HG03025 (cell line): ENCODE data around the gene JARID2.

Experiments
- ATAC-seq: cut with Tn5 transposase; IDR thresholded peaks from one replicate; pipeline ENCODE4 v1.9.1; 2021; ENCODE audit warnings: mild to moderate bottlenecking, moderate library complexity; ENCODE audit not compliant: unreplicated experiment, low FRiP score

JARID2 gene

GRCh38 chr6:15245361-15246216, at the start of gene JARID2:
JARID2 (plus strand) TSS chr6:15246069; CDS start chr6:15246540, 471 bp downstream.
- ATAC-seq, result peak; percentile 46

GRCh38 chr6:15200087-15200486, 45.8 kb upstream of the JARID2 start:
- ATAC-seq, result no peak

- no peak for ATAC-seq
These were observed 40.5 kb upstream of the JARID2 start for GRCh38 chr6:15205321-15205720.

GRCh38 chr6:15206887-15207286, 39.0 kb upstream of the JARID2 start:
- no peak for ATAC-seq

GRCh38 chr6:15207923-15208322, 37.9 kb upstream of the JARID2 start:
- ATAC-seq, result no peak

- no peak for ATAC-seq
These were observed 31.9 kb upstream of the JARID2 start for GRCh38 chr6:15213838-15214400.

GRCh38 chr6:15218401-15218800, 27.5 kb upstream of the JARID2 start:
- ATAC-seq, result no peak

- ATAC-seq, result no peak
These were observed 25.8 kb upstream of the JARID2 start for GRCh38 chr6:15220062-15220461.

- ATAC-seq, result no peak
These were observed 18.0 kb upstream of the JARID2 start for GRCh38 chr6:15227827-15228318.

- ATAC-seq, result no peak
These were observed 15.0 kb upstream of the JARID2 start for GRCh38 chr6:15230827-15231226.

GRCh38 chr6:15232836-15233510, 12.9 kb upstream of the JARID2 start:
- no peak for ATAC-seq

GRCh38 chr6:15234068-15234758, 11.7 kb upstream of the JARID2 start:
- ATAC-seq, result no peak

- ATAC-seq, result no peak
These were observed 6.1 kb upstream of the JARID2 start for GRCh38 chr6:15239616-15240364.

GRCh38 chr6:15242503-15242902, 3.4 kb upstream of the JARID2 start:
- ATAC-seq, result no peak

- ATAC-seq, result no peak
These were observed 2.8 kb upstream of the JARID2 start for GRCh38 chr6:15242937-15243614.

GRCh38 chr6:15243910-15244619, 1.8 kb upstream of the JARID2 start:
- no peak for ATAC-seq

GRCh38 chr6:15244620-15245360, 1.1 kb upstream of the JARID2 start:
- peak; percentile 14 for ATAC-seq

GRCh38 chr6:15246217-15246665, 372 bp downstream of the JARID2 start:
- ATAC-seq, result no peak
